Measurements from ENCODE around the gene TIMM10.
A peak's percentile ranks its signal among the peaks of the same experiment; 100 is the strongest.

The TIMM10 gene

DNA sequence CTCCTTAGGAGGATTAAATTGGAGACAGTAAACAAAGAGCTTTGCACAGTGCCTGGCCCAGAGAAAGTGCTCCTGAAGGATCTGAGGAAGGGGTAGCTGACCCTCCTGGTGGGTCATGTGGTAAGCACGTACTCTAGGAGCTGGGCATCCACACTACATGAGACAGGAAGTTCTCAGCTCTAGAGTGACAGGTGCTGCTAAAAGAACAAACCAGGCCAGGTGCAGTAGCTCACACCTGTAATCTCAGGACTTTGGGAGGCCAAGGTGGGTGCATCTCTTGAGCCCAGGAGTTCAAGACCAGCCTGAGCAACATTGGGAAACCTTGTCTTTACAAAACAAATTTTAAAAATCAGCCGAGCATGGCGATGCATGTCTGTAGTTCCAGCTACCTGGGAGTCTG lies 28.2 kb downstream of the TIMM10 start:
- no peak for DNase-seq

DNA sequence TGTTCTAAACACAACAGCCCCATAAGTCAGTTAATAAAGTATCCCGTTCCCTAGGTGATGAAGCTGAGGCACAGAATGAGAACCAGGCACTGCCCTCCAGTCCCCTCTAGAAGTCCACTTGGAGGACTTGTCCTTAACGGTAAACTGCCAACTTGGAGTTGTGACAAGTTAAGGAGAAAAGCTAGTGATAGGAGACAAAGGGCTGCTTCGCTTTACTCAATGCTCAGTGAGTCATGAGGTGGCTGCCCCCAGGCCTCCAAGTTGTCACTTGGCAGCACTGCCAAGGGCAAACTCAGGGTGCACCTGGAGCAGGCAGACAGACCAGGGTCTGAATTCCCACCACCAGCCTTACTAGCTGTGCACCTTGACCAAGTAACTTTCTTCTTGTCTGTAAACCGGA lies 28.6 kb downstream of the TIMM10 start:
- no peak for DNase-seq

DNA sequence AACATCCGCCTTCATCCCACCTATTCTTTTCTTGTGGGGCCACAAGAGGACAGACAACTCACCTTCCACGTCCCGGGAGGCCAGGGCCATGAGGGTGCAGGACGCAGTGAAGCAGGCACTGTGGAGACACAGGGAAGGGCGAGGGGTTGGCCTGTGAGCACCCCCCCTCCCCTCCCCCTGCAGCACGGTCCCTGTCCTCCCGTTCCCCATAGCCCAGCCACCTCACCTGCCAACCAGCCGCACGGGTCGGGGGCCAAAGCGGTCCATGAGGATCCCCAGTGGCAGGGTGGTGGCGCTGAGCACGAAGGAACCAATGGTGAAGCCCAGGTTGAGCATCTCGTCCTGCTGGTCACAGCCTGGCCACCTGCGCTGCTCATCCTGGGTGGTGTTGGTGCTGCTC lies 29.6 kb downstream of the TIMM10 start:
- no peak for DNase-seq

DNA sequence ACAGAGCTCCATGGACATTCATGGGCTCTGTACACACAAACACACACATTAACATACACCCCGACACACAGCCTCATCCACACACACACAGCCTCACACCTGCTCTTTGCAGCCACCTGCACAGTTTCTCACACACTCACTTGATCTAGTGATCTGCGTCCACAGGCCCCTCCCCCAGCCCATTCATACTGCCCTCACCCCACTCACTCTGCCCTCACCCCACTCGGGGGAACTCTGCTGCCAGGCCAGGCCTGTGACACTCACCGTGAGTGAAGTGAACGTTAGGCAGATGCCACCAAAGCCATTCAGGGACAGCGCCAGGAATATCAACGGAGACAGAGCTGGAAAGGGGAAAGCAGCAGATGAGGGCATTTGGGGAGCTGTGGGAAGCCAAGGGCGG lies 30.0 kb downstream of the TIMM10 start:
- no peak for DNase-seq

DNA sequence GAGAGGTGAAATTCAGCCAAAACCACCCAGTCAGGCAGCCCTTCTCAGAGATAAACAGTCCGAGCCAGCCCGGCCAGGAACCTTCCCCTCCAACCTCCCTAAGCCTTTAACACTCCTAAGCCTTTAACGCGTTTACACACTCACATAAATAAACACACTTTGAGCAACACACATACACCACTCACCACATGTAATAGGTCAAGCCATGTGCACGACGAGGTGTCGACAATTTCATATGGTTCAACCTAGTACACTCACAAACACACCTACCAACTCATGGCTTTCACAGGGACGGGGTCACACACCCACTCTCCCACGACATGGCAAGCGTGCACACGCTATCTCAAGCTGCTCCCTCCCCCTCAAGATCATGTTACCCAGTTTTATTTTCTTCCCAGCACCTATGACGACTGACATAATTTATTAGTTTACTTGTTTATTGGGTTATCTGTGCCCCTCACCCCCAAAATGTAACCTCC lies 30.5 kb downstream of the TIMM10 start:
- DNase-seq: no peak

DNA sequence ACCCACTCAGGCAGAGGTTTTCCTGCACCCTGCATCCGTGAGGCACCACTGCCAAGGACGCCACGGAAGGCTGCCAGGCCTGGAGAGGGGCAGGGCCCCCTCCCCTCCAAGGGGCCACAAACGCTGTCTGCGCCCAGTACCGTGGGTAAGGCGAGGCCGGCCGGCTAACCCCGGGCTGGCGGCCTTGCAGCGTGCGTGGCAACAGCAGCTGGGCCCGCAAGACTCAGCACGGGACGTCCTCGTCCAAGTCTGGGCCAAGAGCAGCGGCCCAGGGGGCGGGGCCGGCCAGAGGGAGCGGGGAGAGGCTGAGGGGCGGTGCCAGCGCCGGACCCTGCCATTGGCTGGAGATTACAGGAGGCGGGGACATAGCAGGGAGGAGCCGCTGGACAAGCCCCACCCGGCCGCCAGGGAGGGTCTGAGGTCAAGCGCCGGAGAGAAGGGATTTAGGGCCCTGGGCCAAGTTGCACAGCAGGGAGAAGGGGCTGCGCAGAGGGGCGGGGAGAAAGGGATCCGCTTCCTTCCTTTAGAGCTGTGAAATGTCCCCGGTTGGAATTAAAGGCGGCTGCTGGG lies 31.1 kb downstream of the TIMM10 start:
- peak in 1 of 5 donors; percentile 28 for DNase-seq

DNA sequence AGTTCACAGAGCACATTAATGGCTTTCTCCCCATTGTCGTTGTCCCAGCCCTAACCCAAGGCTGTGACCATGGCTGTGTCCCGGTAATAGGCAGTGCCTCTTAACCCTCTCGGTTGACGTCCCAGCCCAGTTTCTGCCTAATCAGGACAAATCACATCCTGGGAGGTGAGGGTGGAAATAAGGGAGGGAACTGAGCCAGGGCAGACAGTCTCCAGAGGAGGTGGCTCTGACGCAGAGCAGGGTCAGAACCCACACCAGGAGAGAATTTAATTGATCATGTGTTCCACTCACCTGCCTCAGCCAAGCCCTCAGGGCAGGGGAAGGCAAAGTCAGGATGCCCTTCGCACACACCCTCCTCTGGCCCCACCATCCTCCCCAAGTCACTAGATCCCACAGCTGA lies 32.0 kb downstream of the TIMM10 start:
- no peak for DNase-seq

DNA sequence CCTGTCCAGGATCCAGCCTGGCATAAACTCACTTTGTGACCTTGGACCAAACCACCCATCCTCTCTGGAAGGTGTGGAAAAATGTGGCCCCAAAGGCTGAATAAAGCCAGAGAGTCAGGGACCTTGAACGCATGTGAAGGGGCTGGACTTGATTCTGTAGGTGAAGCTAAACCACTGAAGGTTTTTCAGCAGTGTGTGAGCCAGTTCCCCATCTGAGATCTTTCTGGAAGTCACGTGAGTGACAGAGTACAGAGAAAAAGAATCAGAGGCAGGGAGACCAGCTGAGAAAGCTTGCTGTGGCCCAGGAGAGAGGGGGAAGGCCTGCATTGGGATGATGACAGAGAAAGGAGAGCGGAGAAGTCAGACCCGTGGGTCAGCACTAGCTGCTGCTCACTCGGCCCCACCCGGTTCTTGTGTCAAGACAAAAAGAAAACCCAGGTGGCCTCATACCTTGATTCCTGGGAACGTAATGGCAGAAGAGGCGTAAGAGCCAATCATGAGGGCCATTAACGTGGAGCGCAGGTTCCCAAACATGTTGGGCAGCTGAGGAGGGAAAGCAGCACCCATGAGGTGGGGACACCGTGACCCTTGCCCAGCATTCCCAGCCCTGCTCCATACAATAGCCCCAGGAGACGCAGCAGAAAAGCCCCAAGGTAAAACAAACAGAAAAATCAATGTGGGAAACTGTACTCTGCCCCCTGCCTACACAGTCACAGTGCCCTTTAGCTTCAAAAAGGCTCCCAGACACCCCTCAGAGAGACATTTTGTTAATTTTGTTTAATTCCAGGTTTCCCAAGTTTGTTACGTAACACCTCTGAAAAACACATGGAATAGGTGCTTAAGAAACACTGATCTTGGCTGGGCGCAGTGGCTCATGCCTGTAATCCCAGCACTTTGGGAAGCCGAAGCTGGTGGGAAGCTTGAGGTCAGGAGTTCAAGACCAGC lies 33.0 kb downstream of the TIMM10 start:
- no peak for DNase-seq

DNA sequence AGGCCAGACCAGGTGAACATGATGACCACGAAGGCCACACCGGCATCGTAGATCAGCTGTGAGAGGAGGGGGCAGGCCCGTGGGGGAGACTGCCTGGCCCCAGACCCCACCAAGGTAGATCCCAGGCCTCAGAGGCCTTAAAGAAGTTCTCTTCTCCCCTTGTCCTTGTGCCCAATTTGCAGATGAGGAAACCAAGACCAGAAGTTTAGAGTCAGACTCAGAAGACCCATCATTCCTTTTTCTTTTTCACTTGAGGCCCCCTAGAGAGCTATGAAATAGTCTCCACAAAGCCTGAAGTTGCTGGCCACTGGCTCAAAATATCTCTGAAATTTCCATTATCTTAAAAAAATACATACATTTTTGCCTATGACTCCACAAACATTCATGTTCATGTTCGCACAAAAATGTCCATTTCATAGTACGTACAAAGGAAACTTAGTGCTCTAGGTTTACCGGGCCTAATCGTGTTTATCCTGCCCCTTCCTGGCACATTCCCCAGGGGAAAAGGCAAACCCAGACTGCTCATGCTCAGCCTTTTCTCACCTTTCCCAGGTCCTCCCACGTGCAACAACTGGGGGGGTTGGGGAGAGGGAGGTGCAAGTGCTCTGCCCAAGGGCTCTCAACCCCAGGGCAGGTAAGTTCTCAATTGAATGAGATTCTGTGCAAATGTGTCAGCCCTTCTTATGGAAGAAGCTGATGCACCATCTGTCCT lies 34.3 kb downstream of the TIMM10 start:
- DNase-seq: no peak

DNA sequence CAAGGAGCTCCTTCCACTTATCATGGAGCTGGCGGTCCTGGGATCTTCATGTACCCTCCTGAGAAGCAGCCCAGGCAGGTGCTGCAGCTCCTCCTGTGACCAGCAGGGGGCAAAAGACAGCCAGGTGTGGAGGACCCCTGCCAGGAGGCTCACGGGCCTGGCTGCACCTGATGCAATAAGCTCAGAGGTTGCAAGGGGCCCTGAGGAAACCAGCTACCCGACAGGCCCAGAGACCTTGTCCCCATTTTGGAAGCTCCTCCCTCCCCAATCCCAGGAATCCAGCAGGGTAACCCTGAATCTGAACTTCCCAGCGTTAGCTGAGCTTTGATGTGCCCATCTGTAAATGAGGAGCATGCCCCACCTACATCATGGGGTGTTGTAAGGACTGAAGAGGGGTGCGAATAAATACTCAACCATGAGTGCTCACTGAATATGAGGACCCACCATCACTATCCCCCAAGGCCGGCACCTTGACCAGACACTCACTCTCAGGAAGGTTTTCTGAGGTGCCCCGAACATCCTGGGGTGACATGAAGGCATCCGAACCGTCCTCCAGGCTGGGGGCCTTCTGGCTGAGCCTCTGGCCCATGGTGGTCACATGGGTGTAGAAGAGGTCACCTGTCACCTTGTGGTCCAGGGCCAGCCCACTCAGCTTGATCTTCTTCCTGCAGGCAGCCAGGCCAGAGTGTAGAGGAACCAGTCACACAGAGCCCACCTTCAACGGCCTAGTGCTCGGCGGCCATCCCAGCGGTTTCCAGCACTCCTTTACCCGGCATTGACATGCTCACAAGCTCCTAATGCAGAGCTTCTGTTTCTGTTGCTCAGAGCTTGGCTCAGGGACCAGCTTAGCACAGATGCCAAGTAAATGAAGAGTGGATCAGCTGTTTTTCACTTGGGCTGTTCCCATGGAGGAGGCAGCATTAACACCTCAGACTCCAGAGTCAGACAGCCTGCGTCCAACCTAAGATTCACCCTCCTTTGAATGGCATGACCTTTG lies 36.7 kb downstream of the TIMM10 start:
- DNase-seq: peak; percentile 40 to 84 (median 59)

DNA sequence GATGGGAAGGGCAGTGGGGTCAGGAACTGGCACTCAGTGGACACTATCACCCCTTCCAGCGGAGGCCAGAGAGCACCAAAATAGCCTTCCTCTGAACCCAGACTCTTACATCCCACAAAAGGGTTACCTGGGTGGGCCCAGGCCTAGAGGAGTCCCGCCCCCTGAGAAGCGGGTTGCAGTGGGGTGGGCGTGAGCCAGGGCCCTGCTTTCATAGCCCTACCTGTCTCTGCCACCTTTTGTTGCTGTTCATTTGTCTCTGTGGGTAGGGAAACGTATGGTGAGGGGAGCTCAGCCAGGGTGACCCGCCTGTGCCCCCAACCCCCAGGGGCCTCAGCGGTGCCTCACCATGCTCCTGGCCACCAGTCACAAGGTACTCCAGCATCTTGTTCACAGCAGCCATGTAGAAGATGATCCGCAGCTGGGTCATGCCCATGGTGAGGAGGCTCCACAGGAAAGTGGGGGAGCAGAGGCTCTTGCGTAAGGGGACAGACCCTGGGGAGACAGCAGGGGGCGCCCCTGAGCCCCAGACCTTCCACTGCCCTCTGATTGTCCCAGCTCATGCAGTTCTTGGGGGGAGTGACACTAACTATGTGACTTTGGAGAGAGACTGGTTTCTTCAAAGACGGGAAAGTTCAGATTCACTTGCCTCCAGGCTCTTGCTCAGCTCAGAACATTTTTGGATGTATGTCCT lies 39.0 kb downstream of the TIMM10 start:
- DNase-seq: peak in 1 of 5 donors; percentile 59

DNA sequence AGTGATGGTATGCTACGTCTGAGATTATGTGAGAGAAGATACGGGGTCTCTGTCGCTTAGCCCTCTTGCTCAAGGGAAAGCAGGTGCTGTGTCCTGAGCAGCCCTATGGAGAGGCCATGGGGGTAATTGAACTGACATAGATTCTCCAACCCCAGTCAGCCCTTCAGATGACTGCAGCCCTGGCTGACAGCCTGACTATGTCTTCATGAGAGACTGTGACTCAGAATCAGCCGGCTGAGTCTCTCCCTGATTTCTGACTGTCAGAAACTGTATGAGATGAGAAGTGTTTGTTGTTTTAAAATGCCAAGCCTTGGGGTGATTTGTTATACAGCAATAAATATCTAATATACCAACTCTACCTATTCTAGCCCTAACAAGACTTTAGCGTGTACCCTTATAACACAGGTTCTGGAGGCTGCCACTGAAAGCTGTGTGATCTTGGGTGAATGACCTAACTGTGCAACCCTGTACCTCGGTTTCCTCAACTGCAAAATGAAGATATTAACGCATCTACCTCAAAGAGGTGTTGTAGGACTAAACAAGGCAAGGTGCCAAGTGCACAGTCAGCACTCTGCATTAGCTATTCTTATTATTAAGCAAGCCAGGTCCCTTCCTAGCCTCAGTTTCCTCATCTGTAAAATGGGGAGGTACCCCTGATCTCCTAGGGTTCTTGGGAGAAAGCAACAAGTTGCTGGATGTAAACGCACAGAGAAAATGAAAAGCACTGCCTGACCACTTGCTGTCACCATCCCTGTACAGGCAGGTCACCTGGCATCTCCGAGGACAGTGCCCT lies 39.9 kb downstream of the TIMM10 start:
- DNase-seq: no peak

DNA sequence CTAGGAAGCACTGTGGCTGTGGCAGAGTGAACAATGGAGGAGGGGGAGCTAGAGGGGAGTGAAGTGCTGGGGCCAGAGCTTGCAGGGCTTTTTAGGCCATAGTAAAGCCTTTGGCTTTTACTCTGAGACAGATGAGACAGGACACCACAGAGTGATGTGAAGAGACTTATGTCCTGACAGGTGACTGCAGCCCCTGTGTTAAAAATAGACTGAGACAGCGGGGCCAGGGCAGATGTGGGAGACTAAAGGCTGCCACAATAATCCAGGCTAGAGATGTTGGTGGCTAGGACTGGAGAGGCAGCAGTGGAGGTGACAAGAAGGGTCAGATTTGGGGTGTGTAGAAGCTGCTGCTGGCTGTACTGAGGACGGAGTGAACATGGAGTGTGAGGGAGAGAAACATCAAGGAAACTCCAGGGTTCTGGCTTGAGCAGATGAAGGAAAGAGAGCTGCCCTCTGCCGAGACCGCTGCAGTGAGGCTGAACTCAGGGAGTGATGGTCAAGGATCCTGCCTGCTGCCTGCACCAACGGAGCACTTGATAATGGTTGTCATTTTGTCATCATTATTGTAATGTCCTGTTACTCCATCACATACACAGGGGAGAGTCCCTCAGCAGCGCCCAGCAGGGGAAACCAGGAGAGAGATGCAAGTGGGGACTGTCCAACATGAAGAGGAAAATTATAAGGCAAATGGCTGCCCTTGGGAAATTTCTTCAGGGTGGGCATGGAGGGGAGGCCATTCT lies 42.5 kb downstream of the TIMM10 start:
- no peak for DNase-seq

DNA sequence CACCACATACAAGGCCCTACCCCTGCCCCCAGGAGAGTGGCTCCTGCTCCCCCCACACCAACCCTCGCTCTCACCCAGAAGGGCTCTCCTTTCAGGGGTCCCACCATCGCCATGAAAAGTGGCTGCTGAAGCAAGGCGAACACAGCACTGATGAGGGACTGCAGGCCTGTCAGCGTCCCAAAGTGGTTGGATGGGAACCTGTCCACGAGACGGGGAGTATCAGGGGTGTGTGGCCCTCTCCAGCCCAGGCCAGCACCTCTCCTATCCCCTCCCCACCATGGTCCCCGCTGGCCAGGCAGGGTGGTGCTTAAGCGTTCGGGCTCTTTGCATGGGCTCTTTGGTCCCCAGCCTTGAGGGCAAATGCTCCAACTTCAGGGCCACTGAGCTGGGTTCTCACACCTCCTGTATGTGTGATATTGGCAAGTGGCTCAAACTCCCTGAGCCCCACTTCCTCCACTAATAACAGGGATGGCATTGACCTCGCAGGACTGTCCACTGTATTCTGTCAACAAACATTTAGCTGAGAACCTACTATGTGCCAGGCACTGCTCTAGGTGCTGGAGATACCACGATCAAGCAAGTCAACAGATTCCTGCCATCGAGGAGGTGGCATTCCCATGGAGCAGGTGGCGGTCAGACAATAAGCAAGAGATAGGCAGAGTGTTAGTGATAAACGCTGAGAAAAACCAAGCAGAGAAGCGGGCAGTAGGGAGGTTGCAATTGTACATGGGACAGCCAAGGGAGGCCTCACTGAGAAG lies 43.4 kb downstream of the TIMM10 start:
- DNase-seq: no peak

DNA sequence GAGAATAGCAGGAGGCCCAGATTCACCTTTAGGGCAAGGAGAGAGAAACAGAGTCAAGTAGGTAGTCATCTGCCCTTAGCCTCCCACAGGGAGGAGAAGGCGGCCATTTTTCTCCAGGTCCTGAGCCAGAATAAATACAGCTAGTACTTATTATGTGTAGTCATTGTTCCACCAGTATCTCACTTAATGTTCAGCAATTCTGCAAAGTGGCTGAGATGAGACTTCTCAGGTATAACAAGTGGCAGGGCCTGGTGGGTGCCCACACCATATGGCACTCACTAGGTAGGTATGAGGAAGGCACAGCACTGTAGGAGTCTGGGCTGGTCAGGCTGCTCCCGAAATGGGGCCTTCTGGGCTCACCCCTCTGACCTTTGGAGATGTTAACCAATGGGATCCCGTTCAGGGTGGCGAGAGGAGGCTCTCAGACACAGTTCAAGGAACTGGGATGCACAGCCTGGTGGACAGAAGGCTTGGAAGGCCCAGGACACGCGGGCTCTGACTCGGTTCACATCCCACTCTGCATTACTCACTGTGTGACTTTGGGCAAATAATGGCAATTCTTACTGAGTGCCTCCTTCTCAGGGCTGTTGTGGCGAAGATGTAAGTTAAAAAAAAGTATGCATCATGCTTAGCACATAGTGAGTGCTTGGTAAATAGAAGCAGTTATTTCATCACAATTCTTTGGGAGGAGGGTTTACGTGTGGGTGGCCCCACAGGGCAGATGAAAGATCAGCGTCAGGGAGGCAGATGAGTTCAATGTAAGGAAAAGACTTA lies 45.1 kb downstream of the TIMM10 start:
- no peak for DNase-seq

DNA sequence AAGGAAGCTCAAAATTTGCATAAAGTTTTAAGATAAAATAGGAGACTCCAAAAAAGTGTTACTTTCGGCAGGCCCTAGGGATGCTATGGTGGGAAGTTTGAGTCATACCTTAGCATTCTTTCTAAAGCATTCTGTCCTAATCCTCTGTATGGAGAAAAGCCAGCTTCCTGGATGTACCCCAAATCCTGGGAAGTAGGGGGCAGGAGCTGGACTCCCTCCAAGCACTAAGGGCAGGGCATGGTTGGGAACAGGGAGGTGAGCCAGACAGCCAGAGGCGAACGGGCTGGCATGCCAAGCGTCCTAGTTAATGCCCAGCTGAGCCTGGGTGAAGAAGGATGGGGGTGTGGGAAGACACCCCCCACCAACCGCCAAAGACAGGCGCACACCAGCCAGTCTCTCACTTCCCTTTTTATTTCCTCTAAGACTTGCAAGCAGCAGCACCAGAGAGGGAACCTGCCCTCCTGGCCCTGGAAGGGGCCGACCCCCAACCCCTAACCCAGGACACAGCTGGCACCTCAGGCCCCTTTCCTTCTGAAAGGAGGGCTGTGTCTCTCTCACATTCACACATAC lies 46.3 kb downstream of the TIMM10 start:
- no peak for DNase-seq

DNA sequence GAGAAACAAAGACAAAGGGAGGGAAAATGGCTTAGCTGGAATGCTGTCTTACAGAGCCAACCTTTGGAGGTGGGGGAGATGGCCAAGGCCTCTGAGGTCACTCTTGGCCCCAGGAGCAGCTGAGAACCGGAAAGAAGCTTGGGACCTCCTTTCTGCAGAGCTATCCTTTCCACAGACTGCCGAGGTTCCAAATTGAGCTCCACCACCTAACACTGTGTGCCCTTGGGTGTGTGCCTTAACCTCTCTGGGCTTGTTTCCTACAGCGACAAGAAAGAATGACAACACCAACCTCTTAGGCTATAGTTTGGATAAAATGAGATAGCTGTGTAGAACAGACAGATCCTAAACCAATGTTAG lies 47.0 kb downstream of the TIMM10 start:
- no peak for DNase-seq

Data from T-helper 1 cell (primary cell).